Body of pancreas (tissue), 4 donors: ENCODE results near the gene SLC8A2. TPM values are rescaled to one million over a fixed set of nuclear protein-coding genes. Genes with fewer than 3 reads are reported as not detected.

Experiments
- ATAC-seq: fragments of 150-250 bp; one replicate; pipeline ENCODE4 v1.9.1; 2016
- DNase-seq, 4 donors: peaks; one replicate each; pipeline ENCODE4 v3.0.0-alpha.2; 2019
- H3K27ac ChIP-seq, 4 donors: fragments of 200-600 bp; sonication (generic); 1 replicate in 3 of 4; 2 replicates in 1 of 4; pipeline versions ENCODE4 v1.5.1 to v1.6.1; 2016 to 2019; ENCODE audit warnings: mild to moderate bottlenecking in 1 of 4, mixed read lengths in 1 of 4, moderate library complexity in 1 of 4
- H3K27me3 ChIP-seq, 2 donors: fragments of 200-600 bp; sonication (generic); one replicate each; pipeline ENCODE4 v1.6.0; 2016; ENCODE audit warnings: mild to moderate bottlenecking in 1 of 2
- H3K36me3 ChIP-seq, 2 donors: fragments of 200-600 bp; sonication (generic); replicated peaks in 1 of 2; 2 replicates each; pipeline ENCODE4 v1.5.1; 2016; ENCODE audit warnings: low read depth in 2 of 2; ENCODE audit not compliant: insufficient read depth in 1 of 2
- H3K4me1 ChIP-seq: fragments of 200-600 bp; sonication (generic); one replicate; pipeline ENCODE4 v1.6.0; 2016
- H3K4me3 ChIP-seq, 2 donors: fragments of 200-600 bp; sonication (generic); 1 replicate in 1 of 2; 2 replicates in 1 of 2; pipeline ENCODE4 v1.5.1; 2016 to 2019
- H3K9me3 ChIP-seq, 3 donors: fragments of 200-600 bp; sonication (generic); 1 replicate in 2 of 3; 2 replicates in 1 of 3; pipeline ENCODE4 v1.5.1; 2016
- CTCF ChIP-seq, 7 experiments: fragments of 450-650 bp in 4 of 7; fragments of 200-600 bp in 3 of 7; sonication (generic) in 3 of 7; IDR thresholded peaks; one replicate each; pipeline ENCODE4 v1.5.1; 2016 to 2019; ENCODE audit warnings: antibody characterized with exemption in 7 of 7
- POLR2A ChIP-seq, 3 donors: fragments of 450-650 bp; IDR thresholded peaks; one replicate each; pipeline ENCODE4 v1.6.1; 2016; ENCODE audit warnings: antibody characterized with exemption in 3 of 3, mild to moderate bottlenecking in 2 of 3
- WGBS, 2 donors: methylation state at CpG; one replicate each; pipeline ENCODE4 v1.1.5; 2017; 5-methylcytosine and 5-hydroxymethylcytosine counted together
- intact Hi-C: fragments of 100-400 bp; cut with DNase I; formaldehyde crosslinking; loops from one replicate; pipeline ENCODE4 v1.15.1; 2023
- total RNA-seq, 2 donors: library from RNA; depleted of rRNA; stranded (reverse); fragments of >200 nt; gene quantifications; one replicate each; pipeline ENCODE4 v1.1.0, GENCODE V29; 2016

SLC8A2 gene
- total RNA-seq, 2 donors from 2014 or later: 8.0 to 31.6 TPM

GRCh38 chr19:47436712-47437401, 34.8 kb downstream of the SLC8A2 start:
- Histone ChIP-seq H3K36me3 (no peaks in the 10 kb centered on the region), H3K9me3 (no peaks in the 10 kb centered on the region), H3K27me3 (no peaks in the 10 kb centered on the region), H3K4me1 (no peaks in the 10 kb centered on the region), H3K4me3 (no peak overlapping the region), H3K27ac (no peak overlapping the region)
- ATAC-seq (peak; percentile 94), DNase-seq (peak; percentile 83 to 91 (median 88))
- intact Hi-C loops: loop anchor here (5.0 kb wide), 2 partner anchors 80 to 265 kb away; partner anchors contain the start of gene NAPA
- TF ChIP-seq CTCF (IDR thresholded peaks at IDR 0.05): peak; percentile 75 to 95 (median 90)
- no peak for TF ChIP-seq POLR2A (IDR thresholded peaks at IDR 0.05)
- WGBS, 2 donors: 24 to 38% methylated on average over 13 to 17 of the region's 17 CpGs

- intact Hi-C loops: loop anchor here (5.0 kb wide), 2 partner anchors 81 to 266 kb away; partner anchors contain the start of gene NAPA
- Histone ChIP-seq H3K4me1 (no peaks in the 10 kb centered on the region), H3K36me3 (no peaks in the 10 kb centered on the region), H3K27me3 (no peaks in the 10 kb centered on the region), H3K9me3 (no peaks in the 10 kb centered on the region), H3K4me3 (no peak overlapping the region), H3K27ac (no peak overlapping the region)
- DNase-seq (no peak), ATAC-seq (no peak)
- no peak for TF ChIP-seq POLR2A (IDR thresholded peaks at IDR 0.05)
- TF ChIP-seq CTCF (IDR thresholded peaks at IDR 0.05): no peak
- WGBS, 2 donors: 66 to 74% methylated on average over 6 of the region's 6 CpGs
These were observed 35.7 kb downstream of the SLC8A2 start for GRCh38 chr19:47435883-47436417.

GRCh38 chr19:47435196-47435595, 36.5 kb downstream of the SLC8A2 start:
- no peaks in the 10 kb centered on the region for H3K27me3 ChIP-seq
- H3K4me3 ChIP-seq: no peak overlapping the region
- ATAC-seq (no peak), DNase-seq (no peak)
- no peak overlapping the region for H3K27ac ChIP-seq
- intact Hi-C loops: loop anchor here (5.0 kb wide), 2 partner anchors 82 to 267 kb away; partner anchors contain the start of gene NAPA
- no peaks in the 10 kb centered on the region for H3K9me3 ChIP-seq
- TF ChIP-seq POLR2A (IDR thresholded peaks at IDR 0.05) (no peak), CTCF (IDR thresholded peaks at IDR 0.05) (no peak)
- H3K4me1 ChIP-seq: peaks cover 3% of the 10 kb centered on the region
- no peaks in the 10 kb centered on the region for H3K36me3 ChIP-seq
- WGBS, 2 donors: 56 to 62% methylated on average over 16 of the region's 16 CpGs

GRCh38 chr19:47434088-47434487, 37.6 kb downstream of the SLC8A2 start:
- no peaks in the 10 kb centered on the region for H3K9me3 ChIP-seq
- H3K36me3 ChIP-seq: no peaks in the 10 kb centered on the region
- ATAC-seq (no peak), DNase-seq (no peak)
- TF ChIP-seq POLR2A (IDR thresholded peaks at IDR 0.05): no peak
- TF ChIP-seq CTCF (IDR thresholded peaks at IDR 0.05): no peak
- 70 to 87% methylated on average over 7 of the region's 7 CpGs for WGBS, 2 donors
- peaks cover 0 to 9% of the 10 kb centered on the region in 2 donors for H3K27me3 ChIP-seq
- H3K4me3 ChIP-seq: no peak overlapping the region
- peaks cover 9% of the 10 kb centered on the region for H3K4me1 ChIP-seq
- no peak overlapping the region for H3K27ac ChIP-seq
- intact Hi-C loops: no loop called here
